HepG2 (cell line): ENCODE measurements around the gene RNPS1. TPM values are rescaled to one million over a fixed set of nuclear protein-coding genes. Genes with fewer than 3 reads are reported as not detected.

Source experiments
- BRD4 ChIP-seq: sonication (generic); formaldehyde crosslinking; IDR thresholded peaks from 2 replicates; pipeline ENCODE4 v1.4.0; 2020; ENCODE audit warnings: missing genetic modification reagents
- FOXK2 ChIP-seq: fragments of 450-650 bp; IDR thresholded peaks from 2 replicates; pipeline ENCODE4 v1.6.1; 2016
- HCFC1 ChIP-seq: fragments of 150-350 bp; IDR thresholded peaks from 2 replicates; pipeline ENCODE4 v1.6.1; 2014; ENCODE audit warnings: low read depth, low read length
- MEIS2 ChIP-seq: sonication (generic); formaldehyde crosslinking; IDR thresholded peaks from 2 replicates; pipeline ENCODE4 v1.9.0; 2021; ENCODE audit warnings: mild to moderate bottlenecking, missing genetic modification reagents
- SIX4 ChIP-seq: sonication (generic); formaldehyde crosslinking; IDR thresholded peaks from 2 replicates; pipeline ENCODE4 v1.4.0; 2020; ENCODE audit warnings: missing genetic modification reagents
- SP5 ChIP-seq: IDR thresholded peaks from 2 replicates; pipeline ENCODE4 v1.6.1; 2016; ENCODE audit warnings: low read depth, borderline replicate concordance
- THAP11 ChIP-seq: IDR thresholded peaks from 2 replicates; pipeline ENCODE4 v1.6.1; 2016; ENCODE audit warnings: missing biosample characterization, missing genetic modification reagents
- ZBTB7B ChIP-seq: sonication (generic); formaldehyde crosslinking; IDR thresholded peaks from 2 replicates; pipeline ENCODE4 v1.4.0; 2020; ENCODE audit warnings: missing genetic modification reagents
- ZNF501 ChIP-seq: sonication (generic); formaldehyde crosslinking; IDR thresholded peaks from 2 replicates; pipeline ENCODE4 v1.5.1; 2020; ENCODE audit warnings: mild to moderate bottlenecking, moderate library complexity, missing genetic modification reagents
- ZNF503 ChIP-seq: sonication (generic); formaldehyde crosslinking; IDR thresholded peaks from 2 replicates; pipeline ENCODE4 v1.4.0; 2020; ENCODE audit warnings: missing genetic modification reagents
- ZNF605 ChIP-seq: sonication (generic); formaldehyde crosslinking; IDR thresholded peaks from 2 replicates; pipeline ENCODE4 v1.8.0; 2022; ENCODE audit warnings: mild to moderate bottlenecking, missing genetic modification reagents
- ZNF75D ChIP-seq: sonication (generic); formaldehyde crosslinking; IDR thresholded peaks from 2 replicates; pipeline ENCODE4 v1.8.1; 2023; ENCODE audit warnings: missing genetic modification reagents, mild to moderate bottlenecking, borderline replicate concordance
- ZNF766 ChIP-seq: sonication (generic); formaldehyde crosslinking; IDR thresholded peaks from 2 replicates; pipeline ENCODE4 v1.5.0; 2020; ENCODE audit warnings: missing genetic modification reagents, borderline replicate concordance
- ZSCAN21 ChIP-seq: sonication (generic); formaldehyde crosslinking; IDR thresholded peaks from 2 replicates; pipeline ENCODE4 v1.8.0; 2022; ENCODE audit warnings: mild to moderate bottlenecking, missing genetic modification reagents, moderate library complexity, borderline replicate concordance
- ZXDC ChIP-seq: sonication (generic); formaldehyde crosslinking; IDR thresholded peaks from 2 replicates; pipeline ENCODE4 v1.5.0; 2020; ENCODE audit warnings: mild to moderate bottlenecking, missing genetic modification reagents
- polyA plus RNA-seq, 8 experiments: library from polyadenylated mRNA; depleted of rRNA in 3 of 8; stranded (reverse) in 7 of 8; unstranded in 1 of 8; fragments of >200 nt; fragmentation: Illumina TruSeq in 4 of 8; extraction: Trizol in 4 of 8; gene quantifications; 2 replicates each; pipeline versions ENCODE4 v1.2.1 to v1.2.3, GENCODE V29; 2011 to 2016; ENCODE audit warnings: low read depth in 4 of 8, missing spikeins in 1 of 8, mixed read lengths in 1 of 8; ENCODE audit not compliant: insufficient read depth in 1 of 8
- total RNA-seq, 5 experiments: library from RNA; depleted of rRNA; stranded (reverse); fragments of >200 nt; fragmentation: Illumina TruSeq; extraction: Trizol; gene quantifications; 2 replicates each; pipeline ENCODE4 v1.2.3, GENCODE V29; 2016; ENCODE audit warnings: low read depth in 1 of 5
- TF ChIP-seq, protein P1 (sequence below): sonication (generic); formaldehyde crosslinking; IDR thresholded peaks from 2 replicates; pipeline ENCODE4 v1.5.0; 2020; ENCODE audit warnings: missing genetic modification reagents
- TF ChIP-seq, protein P2 (sequence below): sonication (generic); formaldehyde crosslinking; IDR thresholded peaks from 2 replicates; pipeline ENCODE4 v1.4.0; 2020; ENCODE audit warnings: missing genetic modification reagents

Gene RNPS1
- total and polyA plus RNA-seq, 2 of the 13 experiments (the other 11 are each of a cell fraction or from before 2014, with no cell fraction given) = 126 to 133 TPM

GRCh38 chr16:2213817-2214718 is 53.9 kb downstream of the RNPS1 start (continued):
- TF ChIP-seq THAP11 (CRISPR knock-in tag) = no peak
- TF ChIP-seq BRD4 (CRISPR knock-in tag) = 0 out of 2 replicates have a peak, but pooled peaks have one; percentile 47
- TF ChIP-seq MEIS2 (CRISPR knock-in tag) = peak; percentile 31; the same call in 1 of the 2 replicates
- no peak for TF ChIP-seq ZNF75D (CRISPR knock-in tag)
- no peak for TF ChIP-seq ZNF503 (CRISPR knock-in tag)
- no peak for TF ChIP-seq SIX4 (CRISPR knock-in tag)
- TF ChIP-seq ZSCAN21 = peak; percentile 28; the same call in 1 of the 2 replicates
- no peak for TF ChIP-seq ZNF766 (CRISPR knock-in tag)
- TF ChIP-seq ZXDC (CRISPR knock-in tag) = no peak
- no peak for TF ChIP-seq FOXK2
- no peak for TF ChIP-seq ZNF501 (CRISPR knock-in tag)
- TF ChIP-seq SP5 (CRISPR knock-in tag) = no peak
- no peak for TF ChIP-seq HCFC1
- no peak for TF ChIP-seq ZNF605 (CRISPR knock-in tag)
- TF ChIP-seq, protein P1, sequence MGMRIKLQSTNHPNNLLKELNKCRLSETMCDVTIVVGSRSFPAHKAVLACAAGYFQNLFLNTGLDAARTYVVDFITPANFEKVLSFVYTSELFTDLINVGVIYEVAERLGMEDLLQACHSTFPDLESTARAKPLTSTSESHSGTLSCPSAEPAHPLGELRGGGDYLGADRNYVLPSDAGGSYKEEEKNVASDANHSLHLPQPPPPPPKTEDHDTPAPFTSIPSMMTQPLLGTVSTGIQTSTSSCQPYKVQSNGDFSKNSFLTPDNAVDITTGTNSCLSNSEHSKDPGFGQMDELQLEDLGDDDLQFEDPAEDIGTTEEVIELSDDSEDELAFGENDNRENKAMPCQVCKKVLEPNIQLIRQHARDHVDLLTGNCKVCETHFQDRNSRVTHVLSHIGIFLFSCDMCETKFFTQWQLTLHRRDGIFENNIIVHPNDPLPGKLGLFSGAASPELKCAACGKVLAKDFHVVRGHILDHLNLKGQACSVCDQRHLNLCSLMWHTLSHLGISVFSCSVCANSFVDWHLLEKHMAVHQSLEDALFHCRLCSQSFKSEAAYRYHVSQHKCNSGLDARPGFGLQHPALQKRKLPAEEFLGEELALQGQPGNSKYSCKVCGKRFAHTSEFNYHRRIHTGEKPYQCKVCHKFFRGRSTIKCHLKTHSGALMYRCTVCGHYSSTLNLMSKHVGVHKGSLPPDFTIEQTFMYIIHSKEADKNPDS (CRISPR knock-in tag) = no peak
- TF ChIP-seq, protein P2, sequence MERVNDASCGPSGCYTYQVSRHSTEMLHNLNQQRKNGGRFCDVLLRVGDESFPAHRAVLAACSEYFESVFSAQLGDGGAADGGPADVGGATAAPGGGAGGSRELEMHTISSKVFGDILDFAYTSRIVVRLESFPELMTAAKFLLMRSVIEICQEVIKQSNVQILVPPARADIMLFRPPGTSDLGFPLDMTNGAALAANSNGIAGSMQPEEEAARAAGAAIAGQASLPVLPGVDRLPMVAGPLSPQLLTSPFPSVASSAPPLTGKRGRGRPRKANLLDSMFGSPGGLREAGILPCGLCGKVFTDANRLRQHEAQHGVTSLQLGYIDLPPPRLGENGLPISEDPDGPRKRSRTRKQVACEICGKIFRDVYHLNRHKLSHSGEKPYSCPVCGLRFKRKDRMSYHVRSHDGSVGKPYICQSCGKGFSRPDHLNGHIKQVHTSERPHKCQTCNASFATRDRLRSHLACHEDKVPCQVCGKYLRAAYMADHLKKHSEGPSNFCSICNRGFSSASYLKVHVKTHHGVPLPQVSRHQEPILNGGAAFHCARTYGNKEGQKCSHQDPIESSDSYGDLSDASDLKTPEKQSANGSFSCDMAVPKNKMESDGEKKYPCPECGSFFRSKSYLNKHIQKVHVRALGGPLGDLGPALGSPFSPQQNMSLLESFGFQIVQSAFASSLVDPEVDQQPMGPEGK (CRISPR knock-in tag) = no peak
- TF ChIP-seq ZBTB7B (CRISPR knock-in tag) = no peak
